ENCODE measurements around the gene SELENOV. TPM values are rescaled to one million over a fixed set of nuclear protein-coding genes. Genes with fewer than 3 reads are reported as not detected.

Gene SELENOV
- total and polyA plus RNA-seq, 5 experiments from 2014 or later, result not detected

- H3K36me3 Mint-ChIP-seq, result no peaks in the 10 kb centered on the region
- H3K4me1 Mint-ChIP-seq, result peaks cover 15 to 30% (median 21%) of the 10 kb centered on the region in 4 donors
- no peak for DNase-seq
- H3K4me3 Mint-ChIP-seq, result peak overlapping the region in 2 of 10 donors; percentile 29 to 83
- H3K27me3 Mint-ChIP-seq, result peaks cover 10 to 67% (median 40%) of the 10 kb centered on the region in 5 donors
- H3K27ac Mint-ChIP-seq, result no peak overlapping the region
- ATAC-seq, result no peak
- H3K9me3 Mint-ChIP-seq, result no peaks in the 10 kb centered on the region
- POLR2A ChIA-PET, result interaction anchor here (0.6 kb wide), 1 partner anchor 165 kb away, joined by 3 read pairs; no protein-coding TSS in a partner anchor
Measured at GRCh38 chr19:39508629-39509028, 6.3 kb upstream of the SELENOV start.

GRCh38 chr19:39509233-39509632 lies 5.7 kb upstream of the SELENOV start:
- peaks cover 15 to 24% (median 18%) of the 10 kb centered on the region in 4 donors for H3K4me1 Mint-ChIP-seq

GRCh38 chr19:39512988-39513387 lies 2.0 kb upstream of the SELENOV start:
- no peak overlapping the region for H3K4me3 Mint-ChIP-seq
- peaks cover 12 to 25% (median 18%) of the 10 kb centered on the region in 4 donors for H3K4me1 Mint-ChIP-seq
- peaks cover 0 to 2% (median 0%) of the 10 kb centered on the region in 3 donors for H3K36me3 Mint-ChIP-seq
- H3K9me3 Mint-ChIP-seq, result no peaks in the 10 kb centered on the region
- H3K27ac Mint-ChIP-seq, result no peak overlapping the region
- POLR2A ChIA-PET, result no interaction called here
- peaks cover 16 to 63% (median 40%) of the 10 kb centered on the region in 5 donors for H3K27me3 Mint-ChIP-seq
- DNase-seq (no peak), ATAC-seq (no peak)

More at GRCh38 chr19:39509233-39509632, 5.7 kb upstream of the SELENOV start:
- POLR2A ChIA-PET, result interaction anchor here (0.6 kb wide), 1 partner anchor 166 kb away, joined by 3 read pairs; no protein-coding TSS in a partner anchor
- peaks cover 10 to 66% (median 40%) of the 10 kb centered on the region in 5 donors for H3K27me3 Mint-ChIP-seq
- no peaks in the 10 kb centered on the region for H3K9me3 Mint-ChIP-seq
- peak overlapping the region in 2 of 10 donors; percentile 24 to 27 for H3K4me3 Mint-ChIP-seq
- ATAC-seq, result no peak
- H3K36me3 Mint-ChIP-seq, result no peaks in the 10 kb centered on the region
- no peak for DNase-seq
- no peak overlapping the region for H3K27ac Mint-ChIP-seq

GRCh38 chr19:39515551-39516191 lies 732 bp downstream of the SELENOV start:
- peaks cover 16 to 50% (median 30%) of the 10 kb centered on the region in 5 donors for H3K27me3 Mint-ChIP-seq
- H3K9me3 Mint-ChIP-seq, result no peaks in the 10 kb centered on the region
- peak overlapping the region; percentile 66 to 90 (median 76) for H3K4me3 Mint-ChIP-seq
- DNase-seq (peak in 2 of 10 donors; percentile 28 to 63), ATAC-seq (peak; percentile 54 to 73)
- H3K27ac Mint-ChIP-seq, result peak overlapping the region in 5 of 10 donors; percentile 17 to 83 (median 55)
- H3K36me3 Mint-ChIP-seq, result peaks cover 0 to 2% (median 0%) of the 10 kb centered on the region in 3 donors
- H3K4me1 Mint-ChIP-seq, result peaks cover 10 to 21% (median 15%) of the 10 kb centered on the region in 4 donors
- POLR2A ChIA-PET, result interaction anchor here (0.6 to 1.2 kb wide), 5 partner anchors 9 to 80 kb away, joined by 3 to 4 read pairs (median 3); partner anchors contain the start of genes EID2 and RPS16

GRCh38 chr19:39516270-39516669 lies 1.3 kb downstream of the SELENOV start:
- Mint-ChIP-seq H3K4me1 (peaks cover 10 to 21% (median 15%) of the 10 kb centered on the region in 4 donors), H3K4me3 (peak overlapping the region; percentile 66 to 90 (median 74)), H3K9me3 (no peaks in the 10 kb centered on the region), H3K27ac (peak overlapping the region in 5 of 10 donors; percentile 17 to 83 (median 55)), H3K36me3 (peaks cover 0 to 2% (median 0%) of the 10 kb centered on the region in 3 donors), H3K27me3 (peaks cover 16 to 48% (median 30%) of the 10 kb centered on the region in 5 donors)
- no peak for DNase-seq
- POLR2A ChIA-PET, result interaction anchor here (0.6 to 1.1 kb wide), 3 partner anchors 14 to 24 kb away, joined by 3 read pairs; partner anchors contain the start of gene EID2
- no peak for ATAC-seq

- no peak overlapping the region for H3K27ac Mint-ChIP-seq
- peak overlapping the region in 4 of 10 donors; percentile 1 to 59 (median 36) for H3K4me3 Mint-ChIP-seq
Measured at GRCh38 chr19:39517432-39517831, 2.5 kb downstream of the SELENOV start.

GRCh38 chr19:39518458-39518857 lies 3.5 kb downstream of the SELENOV start:
- POLR2A ChIA-PET, result interaction anchor here (1.3 kb wide), 1 partner anchor 21 kb away, joined by 3 read pairs; no protein-coding TSS in a partner anchor
- peaks cover 0 to 2% (median 0%) of the 10 kb centered on the region in 3 donors for H3K36me3 Mint-ChIP-seq
- H3K27ac Mint-ChIP-seq, result no peak overlapping the region
- peaks cover 16 to 40% (median 26%) of the 10 kb centered on the region in 5 donors for H3K27me3 Mint-ChIP-seq
- peaks cover 10 to 21% (median 15%) of the 10 kb centered on the region in 4 donors for H3K4me1 Mint-ChIP-seq
- no peaks in the 10 kb centered on the region for H3K9me3 Mint-ChIP-seq
- DNase-seq, result no peak
- no peak for ATAC-seq
- H3K4me3 Mint-ChIP-seq, result no peak overlapping the region

More at GRCh38 chr19:39517432-39517831, 2.5 kb downstream of the SELENOV start:
- peaks cover 10 to 21% (median 15%) of the 10 kb centered on the region in 4 donors for H3K4me1 Mint-ChIP-seq
- no peak for ATAC-seq
- no peaks in the 10 kb centered on the region for H3K9me3 Mint-ChIP-seq
- H3K36me3 Mint-ChIP-seq, result peaks cover 0 to 2% (median 0%) of the 10 kb centered on the region in 3 donors
- H3K27me3 Mint-ChIP-seq, result peaks cover 16 to 46% (median 29%) of the 10 kb centered on the region in 5 donors
- DNase-seq, result no peak
- POLR2A ChIA-PET, result no interaction called here

GRCh38 chr19:39518975-39519374 lies 4.0 kb downstream of the SELENOV start:
- Mint-ChIP-seq H3K4me1 (peaks cover 10 to 21% (median 15%) of the 10 kb centered on the region in 4 donors), H3K36me3 (peaks cover 0 to 2% (median 0%) of the 10 kb centered on the region in 3 donors), H3K27me3 (peaks cover 14 to 35% (median 21%) of the 10 kb centered on the region in 5 donors), H3K4me3 (no peak overlapping the region), H3K9me3 (no peaks in the 10 kb centered on the region), H3K27ac (peak overlapping the region in 1 of 10 donors; percentile 19)
- no peak for DNase-seq
- ATAC-seq, result no peak
- POLR2A ChIA-PET, result interaction anchor here (1.3 kb wide), 1 partner anchor 20 kb away, joined by 3 read pairs; no protein-coding TSS in a partner anchor

GRCh38 chr19:39520541-39521484 lies 5.9 kb downstream of the SELENOV start:
- POLR2A ChIA-PET, result interaction anchor here (0.5 to 0.7 kb wide), 2 partner anchors 61 to 66 kb away, joined by 3 to 5 read pairs; no protein-coding TSS in a partner anchor
- no peak overlapping the region for H3K4me3 Mint-ChIP-seq
- no peak overlapping the region for H3K27ac Mint-ChIP-seq
- H3K4me1 Mint-ChIP-seq, result peaks cover 5 to 8% (median 6%) of the 10 kb centered on the region in 4 donors
- no peaks in the 10 kb centered on the region for H3K9me3 Mint-ChIP-seq
- no peaks in the 10 kb centered on the region for H3K36me3 Mint-ChIP-seq
- peaks cover 10 to 18% (median 13%) of the 10 kb centered on the region in 5 donors for H3K27me3 Mint-ChIP-seq
- DNase-seq (no peak), ATAC-seq (no peak)

- POLR2A ChIA-PET, result interaction anchor here (0.6 to 1.0 kb wide), 3 partner anchors 9 to 86 kb away, joined by 3 to 4 read pairs (median 4); partner anchors contain the start of gene SELENOV
- no peak overlapping the region for H3K27ac Mint-ChIP-seq
Measured at GRCh38 chr19:39524495-39524894, 9.6 kb downstream of the SELENOV start.

GRCh38 chr19:39525205-39525604 lies 10.3 kb downstream of the SELENOV start:
- Mint-ChIP-seq H3K4me3 (no peak overlapping the region), H3K27ac (no peak overlapping the region), H3K27me3 (no peaks in the 10 kb centered on the region), H3K9me3 (no peaks in the 10 kb centered on the region), H3K36me3 (peaks cover 0 to 9% (median 0%) of the 10 kb centered on the region in 3 donors), H3K4me1 (peaks cover 0 to 21% (median 4%) of the 10 kb centered on the region in 4 donors)
- ATAC-seq (no peak), DNase-seq (no peak)
- POLR2A ChIA-PET, result interaction anchor here (0.6 kb wide), 1 partner anchor 87 kb away, joined by 4 read pairs; no protein-coding TSS in a partner anchor

More at GRCh38 chr19:39524495-39524894, 9.6 kb downstream of the SELENOV start:
- DNase-seq (no peak), ATAC-seq (no peak)
- Mint-ChIP-seq H3K9me3 (no peaks in the 10 kb centered on the region), H3K4me3 (no peak overlapping the region), H3K36me3 (peaks cover 0 to 9% (median 0%) of the 10 kb centered on the region in 3 donors), H3K27me3 (no peaks in the 10 kb centered on the region), H3K4me1 (peaks cover 0 to 14% (median 4%) of the 10 kb centered on the region in 4 donors)

Measured in naive thymus-derived CD8-positive, alpha-beta T cell (primary cell).